ENCODE measurements around the gene CDKN2D. TPM values are rescaled to one million over a fixed set of nuclear protein-coding genes. Genes with fewer than 3 reads are reported as not detected.

Gene CDKN2D
- total RNA-seq, 1 donor from 2014 or later: 10.1 TPM

DNA sequence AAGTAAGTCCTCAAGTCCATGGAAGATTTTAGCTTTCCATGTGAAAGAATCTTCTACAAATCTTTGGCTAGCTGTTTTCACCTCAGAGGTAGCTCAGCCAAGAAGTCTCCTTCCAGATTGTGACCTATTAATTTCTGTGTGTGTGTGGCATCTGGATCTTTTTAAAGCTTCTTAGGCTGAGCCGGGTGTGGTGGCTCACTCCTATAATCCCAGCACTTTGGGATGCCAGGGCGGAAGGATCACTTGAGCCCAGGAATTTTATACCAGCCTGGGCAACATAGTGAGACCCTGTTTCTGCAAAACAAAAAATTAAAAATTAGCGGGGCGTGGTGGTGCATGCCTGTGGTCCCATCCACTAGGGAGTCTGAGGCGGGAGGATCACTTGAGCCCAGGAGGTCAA, 43.1 kb upstream of the CDKN2D start:
- no peaks in the 10 kb centered on the region for H3K9me3 Mint-ChIP-seq
- no peaks in the 10 kb centered on the region for H3K27me3 Mint-ChIP-seq
- H3K27ac Mint-ChIP-seq: no peak overlapping the region
- ATAC-seq (ENCODE audit: low read depth) (no peak), DNase-seq (no peak)
- ChIA-PET CTCF (interaction anchor here (0.7 to 1.0 kb wide), 2 partner anchors 11 to 31 kb away, joined by 3 read pairs; no protein-coding TSS in a partner anchor), POLR2A (interaction anchor here (0.6 to 2.9 kb wide), 2 partner anchors 9 to 225 kb away, joined by 7 to 12 read pairs; no protein-coding TSS in a partner anchor)
- intact Hi-C loops (cut with micrococcal nuclease): no loop called here
- H3K36me3 Mint-ChIP-seq (ENCODE audit: low read depth): peaks cover 24% of the 10 kb centered on the region
- peaks cover 59% of the 10 kb centered on the region for H3K4me1 Mint-ChIP-seq
- no peak overlapping the region for H3K4me3 Mint-ChIP-seq
- TF ChIP-seq, protein P1, sequence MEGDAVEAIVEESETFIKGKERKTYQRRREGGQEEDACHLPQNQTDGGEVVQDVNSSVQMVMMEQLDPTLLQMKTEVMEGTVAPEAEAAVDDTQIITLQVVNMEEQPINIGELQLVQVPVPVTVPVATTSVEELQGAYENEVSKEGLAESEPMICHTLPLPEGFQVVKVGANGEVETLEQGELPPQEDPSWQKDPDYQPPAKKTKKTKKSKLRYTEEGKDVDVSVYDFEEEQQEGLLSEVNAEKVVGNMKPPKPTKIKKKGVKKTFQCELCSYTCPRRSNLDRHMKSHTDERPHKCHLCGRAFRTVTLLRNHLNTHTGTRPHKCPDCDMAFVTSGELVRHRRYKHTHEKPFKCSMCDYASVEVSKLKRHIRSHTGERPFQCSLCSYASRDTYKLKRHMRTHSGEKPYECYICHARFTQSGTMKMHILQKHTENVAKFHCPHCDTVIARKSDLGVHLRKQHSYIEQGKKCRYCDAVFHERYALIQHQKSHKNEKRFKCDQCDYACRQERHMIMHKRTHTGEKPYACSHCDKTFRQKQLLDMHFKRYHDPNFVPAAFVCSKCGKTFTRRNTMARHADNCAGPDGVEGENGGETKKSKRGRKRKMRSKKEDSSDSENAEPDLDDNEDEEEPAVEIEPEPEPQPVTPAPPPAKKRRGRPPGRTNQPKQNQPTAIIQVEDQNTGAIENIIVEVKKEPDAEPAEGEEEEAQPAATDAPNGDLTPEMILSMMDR (IDR thresholded peaks at IDR 0.05): no peak

DNA sequence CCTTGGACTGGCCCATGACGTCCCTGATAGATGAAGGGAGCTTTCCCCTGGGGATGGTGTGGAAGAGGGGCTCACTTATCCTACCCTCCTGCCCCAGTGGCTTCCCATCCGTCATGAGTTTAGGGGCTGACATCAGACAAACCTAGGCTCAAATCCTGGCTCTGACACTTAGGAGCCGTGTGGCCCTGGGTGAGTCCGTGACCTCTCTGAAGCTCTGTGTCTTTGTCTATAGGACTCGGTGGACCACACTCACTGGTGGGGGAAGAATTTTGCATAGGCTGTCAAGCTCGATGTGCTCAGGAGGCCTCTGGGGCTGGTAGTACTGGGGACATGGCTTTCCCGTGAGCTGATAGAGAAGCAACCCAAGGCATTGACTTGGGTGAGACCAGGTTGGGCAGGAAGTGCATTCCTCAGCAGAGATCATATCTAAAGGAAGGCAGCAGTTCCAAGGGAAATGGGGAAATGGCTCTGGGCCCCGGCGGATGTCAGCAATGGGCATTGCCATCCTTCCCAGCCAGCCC, 35.7 kb upstream of the CDKN2D start:
- ATAC-seq (ENCODE audit: low read depth): peak; percentile 32
- peak overlapping the region; percentile 97 for H3K4me3 Mint-ChIP-seq
- peak overlapping the region; percentile 98 for H3K27ac Mint-ChIP-seq
- peak; percentile 48 for DNase-seq
- ChIA-PET CTCF (interaction anchor here (0.9 to 6.6 kb wide), 5 partner anchors 12 to 95 kb away, joined by 3 to 42 read pairs (median 4); no protein-coding TSS in a partner anchor), POLR2A (interaction anchor here (0.5 to 5.6 kb wide), 21 partner anchors 8 to 309 kb away, joined by 3 to 45 read pairs (median 7); partner anchors contain the start of genes KRI1 and TMED1)
- TF ChIP-seq, protein P1 (IDR thresholded peaks at IDR 0.05): no peak
- no peaks in the 10 kb centered on the region for H3K27me3 Mint-ChIP-seq
- intact Hi-C loops (cut with micrococcal nuclease): loop anchor here (1.0 kb wide), 2 partner anchors 23 to 40 kb away; no protein-coding TSS in a partner anchor
- peaks cover 46% of the 10 kb centered on the region for H3K4me1 Mint-ChIP-seq
- H3K36me3 Mint-ChIP-seq (ENCODE audit: low read depth): peaks cover 13% of the 10 kb centered on the region
- no peaks in the 10 kb centered on the region for H3K9me3 Mint-ChIP-seq

DNA sequence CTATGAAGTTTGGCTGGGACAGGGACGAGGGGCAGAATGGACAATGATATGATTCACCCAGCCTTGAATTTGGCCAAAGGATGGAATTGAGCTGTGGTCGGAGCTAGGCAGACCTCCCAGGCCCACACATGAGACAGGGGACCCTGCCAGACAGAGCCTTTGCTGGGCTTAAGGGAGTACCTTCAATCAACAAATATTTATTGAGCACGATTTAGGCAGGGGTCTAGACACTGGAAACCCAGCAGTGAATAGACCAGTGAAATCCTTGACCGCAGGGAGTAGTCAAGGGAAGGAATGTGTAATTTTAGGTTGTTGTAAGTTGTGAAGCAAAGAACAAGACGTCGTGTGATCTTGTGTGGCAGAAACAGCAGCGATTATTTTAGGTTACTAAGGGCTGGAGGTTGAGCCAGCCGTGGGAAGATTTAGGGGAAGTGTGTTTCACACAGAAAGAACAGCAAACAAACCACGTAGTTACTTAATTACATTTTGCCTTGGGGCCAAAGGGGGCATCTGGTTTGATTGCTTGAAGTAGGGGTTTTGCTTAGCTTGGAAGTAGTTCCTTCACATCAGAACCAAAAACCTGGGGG, 35.2 kb upstream of the CDKN2D start:
- Mint-ChIP-seq H3K4me1 (peaks cover 44% of the 10 kb centered on the region), H3K9me3 (no peaks in the 10 kb centered on the region), H3K27me3 (no peaks in the 10 kb centered on the region), H3K36me3 (ENCODE audit: low read depth) (peaks cover 13% of the 10 kb centered on the region), H3K27ac (peak overlapping the region; percentile 98), H3K4me3 (peak overlapping the region; percentile 97)
- intact Hi-C loops (cut with micrococcal nuclease): loop anchor here (1.0 to 2.0 kb wide), 5 partner anchors 23 to 231 kb away; no protein-coding TSS in a partner anchor
- ATAC-seq (ENCODE audit: low read depth): peak; percentile 26
- TF ChIP-seq, protein P1 (IDR thresholded peaks at IDR 0.05): no peak
- CTCF ChIA-PET: interaction anchor here (0.9 to 6.6 kb wide), 5 partner anchors 11 to 96 kb away, joined by 3 to 42 read pairs (median 4); no protein-coding TSS in a partner anchor
- DNase-seq: peak; percentile 22
- POLR2A ChIA-PET: interaction anchor here (0.5 to 5.6 kb wide), 30 partner anchors 8 to 770 kb away, joined by 3 to 45 read pairs (median 6); partner anchors contain the start of genes DNM2, KRI1, QTRT1 and SWSAP1

DNA sequence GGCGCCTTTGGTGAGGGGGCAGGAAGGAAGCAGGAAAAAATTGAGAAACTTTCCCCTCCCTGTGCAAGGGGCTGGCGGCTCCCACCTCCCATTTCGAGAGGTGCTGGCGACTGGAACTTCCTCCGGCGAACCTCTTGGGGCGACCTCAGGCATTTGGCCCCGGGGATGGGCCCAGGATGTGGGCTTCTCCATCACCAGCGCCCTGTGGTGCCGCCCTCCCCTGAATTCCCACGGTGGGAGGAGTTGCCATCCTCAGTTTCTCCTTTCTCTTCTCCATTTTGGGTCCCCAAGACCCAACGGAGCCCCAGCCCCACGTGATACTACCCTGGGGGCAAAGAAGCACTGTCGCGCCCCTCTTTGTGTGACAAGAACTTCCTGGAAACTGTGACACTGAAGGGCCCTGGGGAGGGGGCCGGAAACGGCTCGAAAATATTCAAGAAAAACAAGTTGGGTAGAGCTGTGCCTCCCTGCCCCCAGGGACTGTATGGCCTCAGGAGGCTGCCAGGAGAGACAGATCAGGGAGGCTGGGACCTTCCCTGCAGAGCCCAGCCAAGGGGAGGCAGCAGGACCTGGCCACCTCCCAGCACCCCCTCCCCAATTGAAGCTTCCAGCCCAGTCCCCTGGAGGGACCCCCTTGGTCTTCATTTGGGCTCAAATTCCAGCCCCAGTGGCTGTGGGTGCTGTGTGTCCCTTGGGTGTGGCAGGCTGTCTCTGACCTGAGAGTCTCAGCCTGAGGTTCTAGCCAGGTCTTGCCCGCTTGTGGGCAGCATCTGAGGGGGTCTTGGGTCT, 34.5 kb upstream of the CDKN2D start:
- H3K27ac Mint-ChIP-seq: peak overlapping the region; percentile 98
- intact Hi-C loops (cut with micrococcal nuclease): loop anchor here (1.0 to 2.0 kb wide), 3 partner anchors 36 to 232 kb away; no protein-coding TSS in a partner anchor

More for the DNA sequence above, 34.5 kb upstream of the CDKN2D start:
- Mint-ChIP-seq H3K4me3 (peak overlapping the region; percentile 97), H3K4me1 (peaks cover 41% of the 10 kb centered on the region), H3K27me3 (no peaks in the 10 kb centered on the region), H3K36me3 (ENCODE audit: low read depth) (peaks cover 13% of the 10 kb centered on the region), H3K9me3 (no peaks in the 10 kb centered on the region)
- TF ChIP-seq, protein P1 (IDR thresholded peaks at IDR 0.05): no peak
- POLR2A ChIA-PET: interaction anchor here (0.6 to 5.6 kb wide), 30 partner anchors 9 to 771 kb away, joined by 3 to 45 read pairs (median 6); partner anchors contain the start of genes CDKN2D, DNM2, KRI1 and QTRT1
- CTCF ChIA-PET: interaction anchor here (1.4 to 6.6 kb wide), 4 partner anchors 22 to 96 kb away, joined by 3 to 42 read pairs (median 22); no protein-coding TSS in a partner anchor
- ATAC-seq (ENCODE audit: low read depth) (peak; percentile 60), DNase-seq (peak; percentile 84)
